ENCODE measurements around the gene CEP295NL.
"Not testable (repeated sequence)": the region's sequence is repeated elsewhere in the genome, so short reads cannot be mapped to it uniquely, and the experiment has no call there.

The CEP295NL gene

GRCh38 chr17:78929908-78930775, 27.1 kb upstream of the CEP295NL start:
- no peak for DNase-seq (ENCODE audit: low read depth)

DNA sequence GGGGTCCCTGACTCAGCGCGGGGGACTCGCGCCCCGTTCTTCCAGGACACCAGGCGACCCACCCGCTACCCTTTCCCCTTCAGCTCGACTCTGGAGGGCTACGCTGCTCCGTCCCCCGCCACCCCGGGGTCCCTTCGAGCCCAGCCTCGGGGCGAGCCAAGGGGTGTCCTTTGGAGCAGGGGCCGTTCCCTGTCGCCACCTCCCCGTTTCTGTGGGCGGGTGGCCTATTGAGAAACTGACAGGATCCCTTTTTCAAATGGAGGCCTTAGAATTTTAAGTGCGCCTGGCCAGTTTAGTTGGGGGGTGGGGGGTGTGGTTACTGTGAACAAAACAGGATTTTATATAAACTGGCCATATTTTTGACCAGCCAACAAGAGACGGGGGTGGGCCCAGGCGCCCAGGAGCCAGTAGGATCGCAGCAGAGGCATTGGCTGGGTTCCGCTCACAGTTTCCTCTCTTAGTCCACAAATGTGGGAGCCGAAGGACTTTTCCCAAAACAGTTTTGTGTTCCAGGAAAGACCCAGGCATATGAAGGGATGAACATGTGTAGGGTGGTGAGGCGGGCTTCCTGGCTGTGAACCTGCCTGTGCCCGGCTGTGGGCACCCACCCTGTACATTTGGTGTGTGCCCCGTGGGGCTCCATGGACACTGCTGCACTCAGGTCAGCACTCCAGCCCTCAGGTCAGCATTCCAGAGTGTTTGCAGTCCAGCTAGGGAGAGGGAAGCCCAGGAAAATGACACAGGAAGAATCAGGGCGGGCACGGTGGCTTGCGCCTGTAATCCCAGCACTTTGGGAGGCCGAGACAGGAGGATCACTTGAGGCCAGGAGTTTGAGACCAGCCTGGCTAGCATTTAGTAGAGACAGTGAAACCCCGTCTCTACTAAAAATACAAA, 22.9 kb upstream of the CEP295NL start:
- no peak for DNase-seq (ENCODE audit: low read depth)

DNA sequence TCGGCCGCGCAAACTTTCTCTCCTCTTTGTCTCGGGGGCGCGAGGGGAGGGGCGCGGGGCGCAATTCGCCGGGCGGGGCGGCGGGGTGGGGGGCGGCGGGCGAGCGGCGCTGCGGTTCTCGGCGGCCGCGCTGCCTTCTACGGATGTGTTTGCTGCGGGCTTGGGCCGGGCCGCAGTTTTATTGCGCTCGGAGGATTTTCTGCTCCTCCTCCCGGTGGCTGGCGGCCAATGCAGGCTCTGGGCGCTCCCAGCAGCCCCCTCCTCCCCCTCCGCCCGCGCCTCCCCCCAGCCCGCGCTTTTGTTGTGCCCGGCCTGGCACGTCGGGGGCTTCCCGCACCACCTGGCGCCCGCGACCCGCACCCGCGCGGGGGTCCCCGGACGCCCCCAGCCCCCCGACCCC, 22.2 kb upstream of the CEP295NL start, which contains the start of gene TIMP2:
Gene TIMP2, minus strand, starts transcription at position 154 of the 400 bp plus-strand sequence. CDS start 299 bp downstream, outside the sequence.
- DNase-seq (ENCODE audit: low read depth): peak; percentile 36

- DNase-seq (ENCODE audit: low read depth): no peak
Observed at GRCh38 chr17:78924481-78925151, 21.6 kb upstream of the CEP295NL start.

- DNase-seq (ENCODE audit: low read depth): peak; percentile 21
Observed at GRCh38 chr17:78923660-78924453, 20.9 kb upstream of the CEP295NL start.

- no peak for DNase-seq (ENCODE audit: low read depth)
Observed at GRCh38 chr17:78922816-78923498, 20.0 kb upstream of the CEP295NL start.

DNA sequence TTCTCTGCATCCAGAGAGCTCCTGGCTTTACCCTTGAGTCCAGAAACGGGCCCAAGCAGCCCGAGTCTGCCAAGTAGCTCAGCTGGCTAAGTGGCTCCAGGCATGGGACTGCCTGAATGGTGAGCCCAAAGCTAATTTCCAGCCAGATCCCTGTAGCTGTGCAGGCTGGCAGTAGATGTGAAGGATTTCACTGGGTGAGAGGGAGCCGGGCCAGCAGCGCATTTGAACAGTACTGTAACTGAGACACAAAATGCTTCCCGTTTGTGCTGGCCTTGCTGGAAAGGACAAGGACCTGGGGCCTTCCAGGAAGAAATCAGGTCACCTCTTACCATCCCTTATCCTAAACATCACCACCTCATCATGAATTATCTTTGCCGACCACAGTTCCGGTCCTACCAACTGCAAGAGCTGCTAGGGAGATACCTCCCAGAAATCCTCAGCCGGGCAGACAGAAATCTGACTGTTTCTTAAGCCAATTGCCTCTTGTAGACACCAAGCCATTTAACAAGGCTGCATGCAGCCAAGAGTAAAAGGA, 18.5 kb upstream of the CEP295NL start:
- DNase-seq (ENCODE audit: low read depth): no peak

GRCh38 chr17:78920528-78920927, 17.5 kb upstream of the CEP295NL start:
- no peak for DNase-seq (ENCODE audit: low read depth)

GRCh38 chr17:78919861-78920450, 17.0 kb upstream of the CEP295NL start:
- DNase-seq (ENCODE audit: low read depth): no peak

GRCh38 chr17:78918979-78919378, 16.0 kb upstream of the CEP295NL start:
- no peak for DNase-seq (ENCODE audit: low read depth)

DNA sequence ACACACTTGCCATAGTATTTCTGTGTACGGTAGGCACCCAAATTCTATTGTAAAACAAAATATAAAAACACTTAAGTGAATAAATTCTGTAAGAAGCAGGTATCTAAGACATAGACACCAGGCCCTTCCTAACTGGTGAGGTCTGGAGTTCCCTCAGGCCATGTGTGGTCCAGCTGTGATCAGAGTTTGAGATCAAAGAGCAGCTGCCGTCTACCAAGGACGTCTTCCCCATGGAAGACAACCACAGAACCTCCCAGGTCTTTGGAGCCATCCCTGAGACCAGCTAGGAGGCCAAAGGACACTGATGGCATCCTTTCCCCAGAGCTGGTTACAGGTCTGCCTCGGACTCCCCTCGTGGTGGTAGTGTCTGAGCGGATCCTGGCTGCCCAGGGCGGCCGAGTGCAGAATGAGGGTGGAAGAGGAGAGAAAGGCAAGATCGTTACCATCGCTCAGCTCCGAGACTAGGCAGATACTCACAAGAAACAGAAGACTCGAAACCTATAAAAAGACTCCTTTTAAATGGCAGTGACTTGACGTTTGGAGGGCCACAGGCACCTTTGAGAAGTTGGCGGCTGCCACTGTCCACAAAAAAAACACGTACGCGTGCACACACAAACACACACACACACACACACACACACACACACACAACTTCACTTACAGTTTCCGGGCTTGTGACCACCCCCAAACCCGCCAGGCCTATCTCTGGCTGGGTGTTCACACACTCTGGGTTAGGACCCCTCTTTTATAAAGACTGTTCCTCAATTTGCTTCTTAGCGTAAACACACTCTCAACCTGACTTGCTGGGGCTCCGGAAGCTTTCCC, 14.7 kb upstream of the CEP295NL start:
- no peak for DNase-seq (ENCODE audit: low read depth)

DNA sequence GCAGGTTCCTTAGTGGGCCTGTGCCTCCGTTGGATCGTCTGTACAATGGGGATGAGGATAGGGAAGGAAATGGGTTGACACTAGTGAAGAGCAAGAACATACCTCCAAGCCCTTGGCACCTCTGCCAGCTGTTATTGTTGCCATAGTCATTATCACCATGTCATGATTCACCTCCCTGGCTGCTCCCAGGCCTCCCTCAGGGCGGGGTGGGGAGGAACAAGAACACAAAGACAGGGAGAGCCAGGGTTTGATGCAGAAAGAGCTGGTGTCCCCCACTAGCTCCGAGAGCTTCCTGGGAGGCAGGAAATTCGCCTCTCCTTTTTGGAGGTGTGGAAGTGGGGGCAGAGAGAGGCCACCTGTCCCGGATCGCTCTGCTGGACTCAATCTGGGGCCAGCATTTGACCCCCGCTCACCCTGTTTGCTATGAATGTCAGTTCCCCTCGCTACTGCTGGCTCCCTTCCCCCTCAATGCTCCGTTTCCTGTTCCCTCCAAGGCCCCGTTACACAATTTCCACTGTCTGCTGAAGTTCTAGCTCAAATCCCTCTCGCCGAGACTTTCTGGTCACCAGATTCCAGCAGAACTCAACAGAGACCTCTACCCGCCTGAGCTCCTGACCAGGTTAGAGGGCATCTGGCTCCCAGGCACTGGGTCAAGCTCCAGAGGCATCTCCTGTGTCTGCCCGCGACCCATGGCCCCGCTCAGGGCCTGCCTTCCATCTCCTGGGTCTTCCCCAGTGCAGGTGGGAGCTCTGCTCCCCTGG, 13.1 kb upstream of the CEP295NL start:
- no peak for DNase-seq (ENCODE audit: low read depth)

DNA sequence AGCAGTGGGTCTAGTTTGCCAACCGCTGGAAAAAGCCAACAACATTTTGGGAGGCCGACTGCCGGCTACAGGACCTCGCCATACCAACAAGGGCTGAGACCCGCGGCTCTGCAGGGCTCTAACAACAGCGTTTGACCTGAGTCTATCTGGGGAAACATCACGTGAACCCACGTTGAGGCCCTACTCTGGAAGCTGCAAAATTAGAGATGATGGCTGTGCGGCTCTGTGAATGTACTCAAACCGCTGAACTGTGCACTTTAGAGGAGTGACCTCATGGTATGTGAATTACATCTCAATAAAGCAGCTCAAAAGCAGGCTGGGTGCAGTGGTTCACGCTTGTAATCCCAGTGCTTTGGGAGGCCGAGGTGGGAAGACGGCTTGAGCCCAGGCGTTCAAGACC, 10.1 kb upstream of the CEP295NL start:
- no peak for DNase-seq (ENCODE audit: low read depth)

DNA sequence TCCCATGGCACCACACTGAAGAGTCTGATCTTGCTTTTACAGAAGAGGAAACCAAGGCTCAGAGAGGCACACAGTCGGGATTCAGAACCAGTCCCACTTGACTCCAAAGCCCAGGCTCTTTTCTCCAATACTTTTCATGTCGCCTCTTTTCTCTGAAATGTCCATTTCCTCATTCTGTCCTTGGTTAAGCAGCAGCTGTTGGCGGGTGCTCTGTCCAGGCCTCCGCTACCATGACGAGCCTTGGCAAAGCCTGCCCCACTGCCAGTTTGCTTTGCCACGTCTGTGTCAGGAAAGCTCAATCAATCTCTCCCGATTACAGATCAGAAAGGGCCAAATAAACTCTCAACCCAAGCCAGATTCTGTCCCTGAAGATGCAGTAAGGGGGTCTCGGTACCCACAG, 9.1 kb upstream of the CEP295NL start:
- no peak for DNase-seq (ENCODE audit: low read depth)

- not testable (repeated sequence) for DNase-seq (ENCODE audit: low read depth)
Observed at GRCh38 chr17:78911543-78911942, 8.5 kb upstream of the CEP295NL start.

GRCh38 chr17:78910497-78911284, 7.7 kb upstream of the CEP295NL start:
- DNase-seq (ENCODE audit: low read depth): no peak

- no peak for DNase-seq (ENCODE audit: low read depth)
Observed at GRCh38 chr17:78908426-78908825, 5.4 kb upstream of the CEP295NL start.

DNA sequence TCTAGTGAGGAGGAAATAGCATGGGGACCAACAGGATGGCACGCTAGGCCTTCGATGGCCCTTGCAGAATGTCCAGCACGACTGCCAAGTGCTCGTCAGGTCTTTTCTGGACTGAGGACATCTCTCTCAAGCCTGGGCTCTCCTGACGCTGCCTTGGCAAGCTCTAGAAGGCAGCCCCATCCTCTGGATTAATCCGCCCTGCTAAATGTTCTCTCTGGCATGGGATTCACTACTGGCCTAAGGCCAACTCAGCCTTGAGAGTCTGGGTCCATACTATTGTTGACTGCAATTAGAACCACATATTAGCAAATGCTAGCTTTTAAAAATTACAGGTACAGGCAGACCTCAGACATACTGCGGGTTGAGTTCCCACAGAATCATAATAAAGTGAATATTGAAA, 2.5 kb upstream of the CEP295NL start:
- DNase-seq (ENCODE audit: low read depth): no peak

Measured in stimulated activated CD8-positive, alpha-beta memory T cell treated with anti-CD3 and anti-CD28 coated beads, Interleukin-4, amount 100 ng/mL, for 24 hours (primary cell).